GM10248 (cell line): Measurements from ENCODE around the gene GJA3.
"Not testable (repeated sequence)": the region's sequence is repeated elsewhere in the genome, so short reads cannot be mapped to it uniquely, and the experiment has no call there.

Source experiments
- CTCF ChIA-PET: fragments of 300-600 bp; sonication (Branson Sonifier 250); formaldehyde crosslinking; extraction: SDS; loops from one replicate; lab custom pipeline; 2021; ENCODE audit warnings: antibody characterized with exemption; lab: Yijun Ruan, JAX
- POLR2A ChIA-PET: fragments of 350-650 bp; sonication (Branson Sonifier 250); formaldehyde crosslinking; extraction: SDS; loops from one replicate; lab custom pipeline; 2020; ENCODE audit warnings: antibody characterized with exemption; lab: Yijun Ruan, JAX
- DNase-seq: peaks from one replicate; pipeline ENCODE4 v3.0.0; 2012; ENCODE audit errors: extremely low spot score
- TF ChIP-seq, protein P1 (sequence below): IDR thresholded peaks from 2 replicates; pipeline ENCODE4 v1.5.1; 2012; ENCODE audit warnings: mild to moderate bottlenecking, low read depth; ENCODE audit errors: extremely low read depth, missing control alignments, control extremely low read depth

GJA3 gene

DNA sequence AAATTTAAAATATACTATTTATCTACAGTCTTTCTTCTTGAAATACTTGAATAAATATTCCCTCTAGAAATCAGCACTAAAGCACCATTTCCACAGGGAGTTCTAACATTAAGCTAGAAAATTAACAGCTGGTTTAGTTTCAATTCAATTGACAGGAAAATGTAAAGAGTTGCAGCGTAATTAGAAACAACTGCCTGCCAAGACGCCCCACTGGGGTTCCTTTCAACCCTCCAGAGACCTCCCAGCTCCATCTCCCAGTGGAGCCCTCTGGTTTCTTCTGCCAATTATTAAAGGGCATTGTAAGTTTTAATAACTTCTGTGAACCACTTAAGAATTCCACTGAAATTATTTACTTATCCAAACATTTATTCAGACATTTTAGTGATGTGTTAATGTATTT lies 4.2 kb downstream of the GJA3 start:
- ChIA-PET CTCF (interaction anchor here (1.1 to 1.5 kb wide), 3 partner anchors 10 to 35 kb away, joined by 3 to 6 read pairs (median 5); no protein-coding TSS in a partner anchor), POLR2A (no interaction called here)
- TF ChIP-seq, protein P1, sequence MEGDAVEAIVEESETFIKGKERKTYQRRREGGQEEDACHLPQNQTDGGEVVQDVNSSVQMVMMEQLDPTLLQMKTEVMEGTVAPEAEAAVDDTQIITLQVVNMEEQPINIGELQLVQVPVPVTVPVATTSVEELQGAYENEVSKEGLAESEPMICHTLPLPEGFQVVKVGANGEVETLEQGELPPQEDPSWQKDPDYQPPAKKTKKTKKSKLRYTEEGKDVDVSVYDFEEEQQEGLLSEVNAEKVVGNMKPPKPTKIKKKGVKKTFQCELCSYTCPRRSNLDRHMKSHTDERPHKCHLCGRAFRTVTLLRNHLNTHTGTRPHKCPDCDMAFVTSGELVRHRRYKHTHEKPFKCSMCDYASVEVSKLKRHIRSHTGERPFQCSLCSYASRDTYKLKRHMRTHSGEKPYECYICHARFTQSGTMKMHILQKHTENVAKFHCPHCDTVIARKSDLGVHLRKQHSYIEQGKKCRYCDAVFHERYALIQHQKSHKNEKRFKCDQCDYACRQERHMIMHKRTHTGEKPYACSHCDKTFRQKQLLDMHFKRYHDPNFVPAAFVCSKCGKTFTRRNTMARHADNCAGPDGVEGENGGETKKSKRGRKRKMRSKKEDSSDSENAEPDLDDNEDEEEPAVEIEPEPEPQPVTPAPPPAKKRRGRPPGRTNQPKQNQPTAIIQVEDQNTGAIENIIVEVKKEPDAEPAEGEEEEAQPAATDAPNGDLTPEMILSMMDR = no peak
- no peak for DNase-seq

DNA sequence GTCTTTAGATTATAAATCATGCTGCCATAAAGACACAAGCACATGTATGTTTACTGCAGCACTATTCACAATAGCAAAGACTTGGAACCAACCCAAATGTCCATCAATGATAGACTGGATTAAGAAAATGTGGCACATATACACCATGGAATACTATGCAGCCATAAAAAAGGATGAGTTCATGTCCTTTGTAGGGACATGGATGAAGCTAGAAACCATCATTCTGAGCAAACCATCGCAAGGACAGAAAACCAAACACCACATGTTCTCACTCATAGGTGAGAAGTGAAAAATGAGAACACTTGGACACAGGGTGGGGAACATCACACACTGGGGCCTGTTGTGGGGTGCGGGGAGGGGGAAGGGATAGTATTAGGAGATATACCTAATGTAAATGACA lies 7.6 kb downstream of the GJA3 start:
- CTCF ChIA-PET = interaction anchor here (1.0 kb wide), 1 partner anchor 9 kb away, joined by 3 read pairs; no protein-coding TSS in a partner anchor
- POLR2A ChIA-PET, DNase-seq: not testable (repeated sequence)

DNA sequence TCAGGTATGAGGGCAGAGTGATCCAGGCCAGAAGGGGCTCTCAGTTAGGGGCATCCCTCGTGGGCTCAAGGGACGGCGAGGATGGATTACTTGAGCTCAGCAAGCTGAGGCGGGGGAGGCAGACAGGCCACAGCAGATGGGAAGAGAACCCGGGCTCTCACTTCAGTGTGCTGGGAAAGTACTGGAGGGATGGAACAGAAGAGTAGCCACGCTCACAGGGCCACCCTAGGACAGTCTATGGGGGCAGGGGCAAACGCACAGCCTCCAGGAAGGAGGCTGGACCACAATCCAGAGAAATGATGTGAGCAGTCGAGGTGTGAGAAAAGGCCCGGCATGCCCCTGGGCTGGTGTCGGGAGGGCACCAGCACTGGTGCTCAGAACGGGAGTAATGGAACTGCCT lies 9.2 kb downstream of the GJA3 start:
- DNase-seq = no peak
- TF ChIP-seq, protein P1 = no peak
- POLR2A ChIA-PET = no interaction called here
- CTCF ChIA-PET = no interaction called here

DNA sequence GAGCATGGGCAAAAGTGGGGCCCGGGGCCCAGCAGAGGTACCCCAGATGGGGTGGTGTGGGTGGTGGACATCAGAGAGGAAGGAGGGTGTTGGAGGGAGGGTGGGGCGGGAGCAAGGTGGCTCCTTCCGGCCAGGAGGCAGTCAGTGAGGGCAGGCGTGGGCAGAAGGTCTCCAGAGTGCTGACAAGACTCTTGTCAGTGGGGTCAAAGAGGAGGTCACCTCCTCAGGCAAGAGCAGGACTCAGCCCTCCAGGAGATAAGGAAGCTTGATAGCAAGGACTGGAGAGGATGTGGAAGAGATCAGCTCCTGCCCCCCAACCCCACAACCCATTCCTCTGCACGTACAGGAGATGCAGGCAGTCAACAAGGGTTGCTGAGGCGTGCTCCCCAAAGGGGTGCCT lies 9.8 kb downstream of the GJA3 start:
- DNase-seq = no peak
- ChIA-PET POLR2A (no interaction called here), CTCF (no interaction called here)
- TF ChIP-seq, protein P1 = no peak

DNA sequence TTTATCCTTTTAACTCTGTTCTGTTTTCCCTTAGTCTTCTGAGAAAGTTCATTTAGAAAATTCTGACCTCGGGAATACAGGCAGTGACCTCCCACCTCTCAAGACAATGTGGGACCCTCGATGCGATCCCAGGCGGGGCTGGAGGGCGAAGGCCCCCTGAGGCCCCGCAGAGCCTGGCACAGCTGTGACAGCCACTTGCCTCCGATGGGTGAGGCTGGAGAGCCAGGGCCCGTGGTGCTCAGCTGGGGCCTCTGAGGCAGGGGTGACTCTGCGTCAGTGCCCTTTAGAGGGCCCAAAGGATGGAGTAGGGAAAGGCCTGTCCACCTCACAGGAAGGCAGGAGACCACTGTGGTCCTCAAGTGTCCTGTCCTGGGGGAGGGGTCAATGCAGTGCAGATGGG lies 10.3 kb downstream of the GJA3 start:
- ChIA-PET POLR2A (no interaction called here), CTCF (interaction anchor here (1.9 kb wide), 1 partner anchor 23 kb away, joined by 6 read pairs; no protein-coding TSS in a partner anchor)
- TF ChIP-seq, protein P1 = no peak
- no peak for DNase-seq

DNA sequence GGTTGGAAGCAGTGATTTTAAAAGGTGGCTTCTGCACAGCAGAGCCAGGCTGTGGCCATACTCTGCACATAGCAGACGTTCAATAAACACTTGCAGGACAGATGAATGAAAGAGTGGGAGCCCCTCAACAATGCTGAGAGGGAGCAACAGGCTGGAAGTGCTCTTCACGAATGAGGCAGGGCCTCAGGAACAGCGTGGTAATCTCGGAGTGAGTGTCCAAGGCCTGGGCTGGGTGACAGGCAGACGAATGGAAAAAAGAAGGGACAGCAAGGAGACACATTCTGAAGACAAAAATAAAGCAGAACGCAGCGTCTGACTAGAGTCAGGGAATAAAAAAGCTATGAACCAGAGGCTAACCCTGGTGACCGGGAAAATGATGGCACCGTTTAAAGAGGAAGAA lies 11.1 kb downstream of the GJA3 start:
- no peak for DNase-seq
- TF ChIP-seq, protein P1 = no peak
- POLR2A ChIA-PET = no interaction called here
- CTCF ChIA-PET = interaction anchor here (1.3 to 1.9 kb wide), 2 partner anchors 10 to 22 kb away, joined by 6 to 7 read pairs; partner anchors contain the start of gene GJA3

DNA sequence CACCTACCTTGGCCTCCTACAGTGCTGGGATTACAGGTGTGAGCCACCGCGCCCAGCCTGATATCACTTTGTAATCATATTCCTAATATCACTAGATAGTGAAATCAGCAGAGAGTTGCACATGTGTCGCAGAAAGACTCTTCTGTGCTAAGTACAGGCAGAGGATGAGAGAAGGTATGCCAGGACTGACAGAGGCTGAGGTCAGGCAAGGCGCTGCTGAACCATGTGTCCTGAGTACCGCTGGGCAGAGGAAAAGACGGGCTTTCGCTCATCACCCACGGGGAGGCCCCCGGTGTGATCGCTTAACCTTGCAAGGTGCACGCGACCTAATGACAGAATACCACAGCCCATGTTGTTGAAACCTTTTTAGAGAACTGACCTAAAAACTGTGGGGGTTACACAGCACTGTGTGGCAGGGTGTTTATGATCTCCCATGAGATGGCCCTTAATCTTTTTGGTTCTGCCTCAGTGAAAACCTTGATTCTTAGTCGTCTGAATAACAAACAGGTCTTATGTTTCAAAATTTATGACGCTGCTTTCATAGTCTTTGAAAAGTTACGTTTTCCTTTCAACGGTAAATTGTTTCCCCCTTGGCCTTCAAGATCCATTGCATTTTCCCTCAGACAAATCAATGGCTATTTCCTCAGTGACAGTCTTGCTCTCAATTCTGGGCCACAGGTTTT lies 12.2 kb downstream of the GJA3 start:
- no peak for DNase-seq
- POLR2A ChIA-PET = no interaction called here
- CTCF ChIA-PET = interaction anchor here (1.3 to 1.9 kb wide), 2 partner anchors 11 to 21 kb away, joined by 6 to 7 read pairs; partner anchors contain the start of gene GJA3
- TF ChIP-seq, protein P1 = no peak
